Measurements from ENCODE around the gene TFEB.

TFEB gene

DNA sequence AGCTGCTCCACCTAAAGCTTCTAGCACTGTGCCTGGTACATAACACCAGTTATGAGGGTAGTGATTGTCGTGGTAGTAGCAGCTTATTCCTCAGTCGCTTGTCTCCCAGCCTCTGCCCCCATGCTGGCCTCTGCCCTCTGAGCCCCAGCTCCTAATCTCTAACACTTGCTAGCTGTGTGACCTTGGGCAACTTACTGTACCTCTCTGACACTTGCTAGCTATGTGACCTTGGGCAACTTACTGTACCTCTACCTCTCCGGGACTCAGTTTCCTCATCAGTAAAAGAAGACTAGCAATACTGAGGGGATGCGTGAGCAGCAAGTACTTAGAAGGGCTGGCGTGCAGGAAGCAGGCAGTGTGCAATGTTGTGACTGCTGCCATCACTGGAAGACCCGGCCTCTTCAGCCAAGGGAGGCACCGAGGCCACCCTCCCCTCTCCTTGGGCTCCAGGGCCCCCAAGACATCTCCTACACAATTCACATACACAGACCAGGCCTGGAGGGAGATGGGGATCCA lies 87.3 kb downstream of the TFEB start:
- no peak for DNase-seq

DNA sequence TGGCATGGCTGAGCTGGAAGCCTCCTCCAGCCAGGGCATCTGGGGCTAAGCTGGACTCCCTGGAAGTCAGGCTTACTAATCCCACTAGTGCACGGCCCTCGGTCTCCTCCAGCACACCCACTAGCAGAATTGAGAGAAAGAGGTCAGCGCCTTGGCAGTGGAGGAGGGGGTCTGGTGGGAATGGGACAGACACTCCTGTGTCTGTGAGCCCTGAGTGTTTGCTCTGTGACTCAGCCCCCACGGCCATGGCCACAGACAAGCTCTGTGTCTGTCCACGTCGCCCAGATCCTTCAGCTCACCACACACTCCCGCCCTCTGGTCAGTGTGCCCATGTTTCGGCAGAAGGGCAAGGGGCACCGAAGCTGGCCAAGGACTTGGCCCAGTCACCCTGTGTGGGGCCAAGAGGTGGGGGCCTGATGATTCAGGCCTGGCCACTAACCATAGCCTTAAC lies 88.3 kb downstream of the TFEB start:
- DNase-seq = no peak

DNA sequence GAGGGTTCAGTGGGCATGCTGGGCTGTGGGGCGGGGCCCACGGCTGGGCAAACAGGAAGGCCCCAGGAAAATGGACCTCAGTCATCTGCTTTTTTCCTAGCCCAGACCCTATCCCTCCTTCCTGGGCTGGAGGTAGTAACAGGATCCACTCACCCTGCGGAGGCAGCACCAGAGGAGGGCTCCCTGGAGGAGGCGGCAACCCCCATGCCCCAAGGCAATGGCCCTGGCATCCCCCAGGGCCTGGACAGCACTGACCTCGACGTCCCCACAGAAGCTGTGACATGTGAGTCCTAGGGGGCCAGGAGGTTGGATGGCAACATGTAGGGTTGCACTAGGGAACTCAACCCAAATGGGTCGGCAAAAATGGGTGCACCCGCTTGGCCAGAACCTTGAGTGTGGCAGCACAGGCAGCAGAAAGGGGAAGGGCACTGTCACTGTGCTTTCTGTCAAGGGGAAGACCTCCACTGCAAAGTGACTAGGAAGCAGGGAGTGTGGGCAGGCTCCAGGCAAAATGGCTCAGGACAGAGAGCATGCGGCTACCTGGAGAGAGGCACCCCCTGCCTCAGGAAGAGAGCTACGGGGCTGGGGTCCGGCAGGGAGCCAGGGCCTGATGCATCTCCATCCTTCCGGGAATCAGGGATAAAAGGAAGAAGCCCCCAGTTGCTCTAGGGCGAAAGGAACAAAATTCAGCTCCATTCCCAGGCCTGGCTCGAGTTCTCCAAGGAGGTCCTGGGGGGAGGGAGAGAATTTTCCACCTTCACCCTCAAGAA lies 89.2 kb downstream of the TFEB start:
- no peak for DNase-seq

DNA sequence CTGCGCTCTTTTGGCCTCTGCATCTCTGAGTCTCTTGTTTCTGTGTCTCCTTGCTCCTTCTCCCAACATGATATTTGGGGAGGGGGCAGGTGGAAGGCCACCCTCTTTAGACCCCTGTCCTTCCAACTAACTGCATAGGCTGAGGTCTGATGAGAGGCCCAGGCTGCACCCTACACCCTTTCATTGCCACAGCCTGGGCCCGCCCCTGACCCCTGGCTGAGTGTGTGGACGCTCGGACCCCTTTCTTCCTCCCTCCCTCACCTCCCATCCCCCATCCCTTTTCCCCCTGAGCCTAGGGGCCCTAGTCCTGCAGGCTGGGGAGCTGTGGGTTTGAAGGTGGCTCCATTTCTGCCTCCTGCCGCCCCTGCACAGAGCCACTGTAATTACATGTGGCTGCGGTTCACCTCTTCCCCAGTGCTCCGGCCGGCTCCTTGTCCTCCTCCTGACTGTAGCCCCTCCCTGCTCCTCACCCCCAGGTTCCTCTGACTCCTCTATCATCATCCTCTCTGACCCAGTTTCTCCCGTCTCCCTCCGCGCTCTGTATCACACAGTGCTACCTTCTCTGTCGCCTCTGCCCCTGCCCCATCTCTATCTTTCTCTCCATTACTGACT lies 90.3 kb downstream of the TFEB start:
- no peak for DNase-seq

DNA sequence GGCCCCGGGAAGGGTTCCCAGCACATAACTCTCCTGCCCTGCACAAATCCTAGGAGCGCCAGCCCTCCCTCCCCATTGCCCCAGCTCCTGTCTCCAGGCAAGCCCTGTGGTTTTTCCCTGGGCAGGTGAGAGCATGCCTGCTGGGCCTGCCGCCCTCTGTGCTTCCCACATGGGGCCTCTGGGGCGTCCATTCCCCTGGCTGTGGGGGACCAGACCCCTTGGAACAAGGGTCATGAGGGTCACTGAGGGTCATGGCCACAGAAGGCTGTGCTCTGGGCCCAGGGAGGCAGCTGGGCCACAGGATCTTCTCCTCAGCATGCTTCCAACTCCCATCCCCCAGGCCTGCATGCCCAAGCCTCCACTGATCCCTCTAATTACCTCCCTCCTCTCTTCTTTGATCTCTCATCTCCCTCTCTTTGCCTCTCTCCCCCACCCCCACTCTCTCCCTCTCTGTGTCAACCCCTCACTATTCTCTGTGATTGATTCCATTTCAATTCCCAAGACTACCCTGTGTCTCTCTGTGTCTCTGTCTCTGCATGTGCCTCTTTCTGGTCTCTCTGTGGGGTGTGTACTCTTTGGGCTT lies 91.0 kb downstream of the TFEB start:
- DNase-seq = no peak

DNA sequence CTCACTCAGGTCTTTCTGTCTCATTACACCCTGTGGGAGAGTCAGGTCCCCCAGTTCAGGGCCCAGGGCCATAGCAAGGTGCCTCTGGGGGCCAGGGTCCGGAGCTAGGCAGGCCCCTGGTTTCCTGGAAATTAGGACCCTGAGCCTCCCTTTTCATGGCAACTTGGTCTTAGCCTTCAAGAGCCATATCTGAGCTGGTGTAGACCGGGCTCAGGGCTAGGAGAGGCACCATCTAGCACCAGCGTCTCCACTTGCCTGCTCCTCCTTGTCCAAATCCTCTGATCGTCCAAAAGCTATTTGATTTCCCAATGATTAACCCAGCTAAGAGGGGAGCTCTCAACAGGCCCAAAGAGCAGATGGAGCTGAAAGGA lies 91.5 kb downstream of the TFEB start:
- DNase-seq = no peak

DNA sequence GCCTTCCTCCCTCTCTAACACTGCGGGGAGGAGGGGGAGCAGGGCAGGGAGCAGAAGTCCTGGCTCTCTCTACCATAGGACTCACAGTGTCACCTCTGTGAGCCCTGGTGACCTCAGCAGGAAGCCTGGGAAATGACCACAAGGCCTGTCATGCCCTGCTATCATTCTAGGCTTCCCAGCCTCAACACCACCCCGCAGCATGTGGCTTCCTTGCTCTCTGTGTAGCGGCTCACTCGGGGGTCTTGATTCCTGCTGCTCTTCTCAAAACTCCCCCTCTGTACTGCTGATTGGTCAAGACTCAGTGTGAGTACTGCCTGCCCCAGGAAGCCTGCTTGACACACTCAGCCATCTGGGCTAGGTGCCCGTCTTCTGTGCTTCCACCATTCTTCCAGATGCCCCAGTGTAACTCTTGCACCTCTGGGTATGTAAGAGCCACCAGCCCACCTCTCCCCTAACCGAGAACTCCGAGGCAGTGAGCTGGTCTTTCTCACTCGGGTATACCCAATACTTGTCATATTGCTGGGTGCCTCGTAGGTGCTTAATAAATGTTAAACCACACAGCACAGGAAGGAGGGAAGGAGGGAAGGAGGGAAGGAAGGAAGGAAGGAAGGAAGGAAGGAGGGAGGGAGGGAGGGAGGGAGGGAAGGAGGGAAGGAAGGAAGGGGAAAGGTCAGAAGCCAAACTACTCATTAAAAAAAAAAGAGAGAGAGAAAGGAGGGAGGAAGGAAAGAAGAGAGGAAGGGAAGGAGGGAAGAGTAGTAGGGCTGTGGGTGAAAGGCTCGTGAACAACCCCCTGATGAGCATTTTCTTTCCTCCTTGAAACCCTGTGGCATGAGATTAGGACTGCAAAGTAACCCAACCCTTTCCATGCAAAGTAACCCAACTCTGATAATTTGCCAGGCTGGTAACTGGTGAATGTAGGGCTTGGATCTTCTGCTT lies 92.2 kb downstream of the TFEB start:
- DNase-seq = no peak

DNA sequence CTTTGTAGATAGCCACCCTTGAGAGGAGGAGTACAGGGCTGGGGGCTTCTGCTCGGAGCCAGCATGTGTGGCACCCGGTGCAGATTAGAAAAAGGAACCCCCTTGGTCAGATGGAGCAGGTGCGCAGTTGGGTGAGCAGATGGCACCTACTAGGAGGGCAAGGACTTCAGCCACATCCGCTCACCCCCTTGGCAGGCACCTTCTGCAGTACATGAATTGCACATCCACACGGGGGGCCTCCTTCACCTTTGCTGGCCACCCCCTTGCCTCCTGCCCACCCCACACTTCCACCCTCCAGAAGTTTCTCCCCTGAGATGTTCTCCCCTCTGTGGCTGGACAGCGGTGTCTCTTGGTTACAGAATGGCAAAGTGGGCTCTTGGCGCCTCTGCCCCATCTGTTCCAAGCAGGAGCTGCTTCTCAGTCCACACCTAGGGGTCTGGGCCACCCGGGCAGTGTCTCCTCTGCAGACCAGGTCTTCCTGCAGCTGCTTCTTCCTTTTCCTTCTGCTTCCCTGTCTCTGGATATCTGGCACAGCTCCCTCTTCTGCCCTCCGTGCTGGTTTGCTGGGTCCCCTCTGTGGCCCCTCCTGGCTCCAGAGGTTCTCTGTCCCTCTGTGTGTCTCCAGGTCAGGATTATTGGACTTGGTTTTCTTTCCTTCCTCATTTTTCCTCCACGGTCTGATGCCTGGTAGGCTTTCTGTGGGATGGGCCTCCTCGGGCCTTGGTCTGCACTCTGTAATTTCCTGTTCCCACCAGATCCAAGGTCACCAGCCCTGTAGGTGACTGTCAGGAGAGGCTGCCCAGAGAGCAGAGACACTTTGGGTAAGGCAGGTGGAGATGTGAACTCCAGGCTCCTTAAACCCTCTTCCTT lies 93.1 kb downstream of the TFEB start:
- no peak for DNase-seq

DNA sequence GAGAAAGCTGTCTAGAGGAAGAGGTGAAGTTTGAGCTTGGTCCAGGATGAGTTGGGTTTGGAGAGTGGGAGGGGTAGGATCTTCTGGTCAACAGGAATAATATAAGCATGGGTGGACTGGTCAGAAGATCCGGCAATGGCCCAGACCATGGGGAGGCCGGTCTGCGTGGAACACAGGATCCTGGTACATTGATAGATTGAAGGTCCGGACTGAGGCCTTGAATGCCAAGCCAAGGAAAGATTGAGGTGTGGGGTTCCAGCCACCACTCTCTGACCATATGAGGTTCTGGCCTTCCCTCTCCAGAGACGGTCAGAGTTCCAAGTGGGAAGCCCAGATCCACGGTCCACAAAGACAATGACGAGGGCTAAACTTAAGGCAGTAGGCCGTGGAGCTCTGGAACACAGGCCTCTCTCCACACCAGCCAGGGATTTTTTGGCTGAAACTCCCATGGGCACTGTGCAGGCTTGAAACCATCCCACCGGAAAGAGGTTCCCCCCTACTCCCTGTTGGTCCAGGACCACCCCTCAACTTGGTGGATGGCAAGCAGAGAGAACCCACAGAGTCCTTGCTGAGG lies 94.0 kb downstream of the TFEB start:
- DNase-seq = no peak

DNA sequence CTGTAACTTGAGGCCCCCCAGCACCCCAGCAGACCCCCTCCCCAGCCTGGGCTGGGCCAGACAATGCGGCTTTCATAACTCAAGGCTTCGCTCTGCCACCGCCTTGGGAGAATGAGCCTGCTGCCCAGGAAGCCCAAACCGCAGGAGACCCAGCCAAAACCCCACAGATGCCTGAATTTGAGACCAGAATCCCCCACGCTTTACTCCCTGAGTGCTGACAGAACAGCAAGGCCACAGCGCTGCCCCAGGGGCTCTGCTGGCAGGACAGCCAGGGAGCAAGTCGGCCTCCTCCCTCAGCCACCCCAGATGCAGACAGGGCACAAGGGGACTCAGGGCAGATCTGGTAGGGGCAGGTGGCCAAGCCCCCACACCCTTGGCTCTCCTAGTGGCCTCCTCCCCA lies 95.0 kb downstream of the TFEB start:
- DNase-seq = no peak

DNA sequence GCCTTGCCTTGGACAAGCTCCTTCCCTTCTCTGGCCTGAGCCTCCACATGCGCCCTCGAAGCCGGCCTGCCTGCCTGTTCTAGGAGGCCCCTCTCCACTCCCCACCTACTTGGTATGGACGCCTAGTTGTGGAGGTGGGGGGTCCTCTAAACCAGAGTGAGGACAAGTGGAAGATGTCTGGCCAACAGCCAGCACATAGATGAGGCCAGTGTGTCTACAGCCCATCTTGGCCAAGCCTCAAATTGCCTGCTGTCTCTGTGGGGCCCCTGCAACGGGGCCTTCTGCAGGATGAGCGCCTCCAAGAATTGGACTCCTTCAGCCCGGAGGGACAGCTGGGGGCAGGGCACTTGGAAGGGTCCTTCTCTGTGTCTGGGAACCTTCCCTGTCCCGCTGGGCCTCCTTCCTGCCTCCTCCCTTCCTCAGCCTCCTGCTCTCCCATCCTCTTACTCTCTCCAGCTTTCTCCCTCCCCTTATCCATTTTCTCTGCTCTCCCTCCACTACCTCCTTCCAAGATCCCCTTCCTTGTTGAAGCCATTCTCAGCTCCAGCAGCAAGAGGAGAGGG lies 95.5 kb downstream of the TFEB start:
- no peak for DNase-seq

DNA sequence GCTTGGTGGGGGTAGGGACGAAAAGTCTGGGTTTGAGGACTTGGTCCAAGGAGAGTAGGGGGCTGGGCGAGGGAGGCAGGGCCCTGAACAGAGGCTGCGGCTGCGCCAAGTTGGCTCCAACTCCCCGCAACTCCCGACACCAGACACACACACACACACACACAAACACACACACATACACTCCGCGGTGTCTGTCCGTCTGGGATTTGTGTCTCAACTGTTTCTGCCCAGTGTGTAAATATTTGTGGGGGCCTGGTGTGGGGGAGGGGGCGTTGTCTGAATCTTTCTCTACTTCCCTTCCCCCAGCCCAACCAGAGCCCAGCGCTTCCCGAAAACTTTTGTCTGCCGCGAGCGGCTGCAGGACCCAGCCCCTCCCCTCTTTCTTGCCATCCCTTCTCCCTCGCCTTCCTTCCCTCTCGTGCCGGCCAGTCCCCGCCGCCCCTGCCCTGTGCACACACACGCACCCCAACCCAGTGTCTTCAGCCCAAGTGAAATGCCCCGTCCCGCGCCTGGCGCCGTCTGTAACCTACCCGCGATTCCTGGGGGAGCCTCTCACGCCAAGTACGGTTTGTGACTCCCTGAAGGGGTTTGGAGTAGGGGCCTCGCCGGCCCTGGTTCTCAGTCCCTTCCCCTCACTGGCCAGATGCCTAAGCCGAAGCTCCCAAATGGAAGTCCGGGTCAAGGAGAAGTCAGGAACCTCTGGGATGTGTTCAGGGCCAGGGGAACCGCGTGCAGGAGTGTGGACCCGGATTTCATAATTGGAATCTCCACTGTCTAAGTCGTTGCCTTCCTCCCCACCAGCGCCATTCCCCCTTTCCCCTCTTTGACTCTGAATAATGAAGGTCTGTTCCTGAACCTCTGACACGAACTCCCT lies 96.2 kb downstream of the TFEB start:
- no peak for DNase-seq

DNA sequence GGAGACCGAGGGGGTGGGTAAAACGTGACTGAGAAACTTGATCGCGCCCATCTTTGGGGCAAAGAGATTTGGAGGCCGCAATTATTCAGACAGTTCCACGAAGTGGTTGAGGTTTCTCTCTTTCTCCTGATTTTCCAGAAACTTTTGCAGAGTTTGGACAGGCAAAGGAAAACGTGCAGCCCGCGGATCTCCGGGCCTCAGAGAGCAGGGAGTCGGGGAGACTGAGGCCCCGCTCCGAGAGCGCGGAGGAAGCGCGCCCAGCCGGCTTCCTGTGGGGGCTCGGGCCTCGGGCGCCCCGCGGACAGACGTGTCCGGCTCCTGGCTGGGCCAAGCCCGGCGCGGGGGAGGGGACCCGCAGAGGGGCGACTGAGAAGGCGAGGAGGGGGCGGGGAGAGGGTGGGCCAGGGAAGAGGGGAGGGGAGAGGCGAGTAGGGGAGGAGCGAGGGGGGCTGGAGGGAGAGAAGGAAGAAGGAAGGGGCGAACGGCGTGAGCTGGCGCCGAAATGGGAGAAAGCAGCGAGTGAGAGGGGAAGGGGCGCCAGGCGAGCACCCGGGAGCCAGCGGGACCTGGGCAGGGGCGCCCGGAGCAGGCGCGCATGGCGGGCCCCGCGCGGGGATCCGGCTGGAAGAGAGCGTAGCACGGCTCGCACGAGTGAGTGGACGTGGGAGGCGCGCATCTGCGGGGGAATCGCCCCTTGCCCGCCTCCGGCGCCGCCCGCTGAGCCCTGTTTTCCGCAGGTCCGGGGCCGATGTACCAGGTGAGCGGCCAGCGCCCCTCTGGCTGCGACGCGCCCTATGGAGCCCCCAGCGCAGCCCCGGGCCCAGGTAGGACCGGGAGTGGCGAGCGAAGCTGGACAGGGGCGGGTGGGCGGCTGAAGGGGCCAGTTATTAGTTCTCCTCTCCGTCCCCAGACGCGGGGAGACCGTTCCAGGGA lies 97.1 kb downstream of the TFEB start, which contains the start of gene MDFI:
TSS of gene MDFI (plus strand) at position 467 of the 933 bp plus-strand sequence. CDS start at position 749, 282 bp downstream.
- no peak for DNase-seq

DNA sequence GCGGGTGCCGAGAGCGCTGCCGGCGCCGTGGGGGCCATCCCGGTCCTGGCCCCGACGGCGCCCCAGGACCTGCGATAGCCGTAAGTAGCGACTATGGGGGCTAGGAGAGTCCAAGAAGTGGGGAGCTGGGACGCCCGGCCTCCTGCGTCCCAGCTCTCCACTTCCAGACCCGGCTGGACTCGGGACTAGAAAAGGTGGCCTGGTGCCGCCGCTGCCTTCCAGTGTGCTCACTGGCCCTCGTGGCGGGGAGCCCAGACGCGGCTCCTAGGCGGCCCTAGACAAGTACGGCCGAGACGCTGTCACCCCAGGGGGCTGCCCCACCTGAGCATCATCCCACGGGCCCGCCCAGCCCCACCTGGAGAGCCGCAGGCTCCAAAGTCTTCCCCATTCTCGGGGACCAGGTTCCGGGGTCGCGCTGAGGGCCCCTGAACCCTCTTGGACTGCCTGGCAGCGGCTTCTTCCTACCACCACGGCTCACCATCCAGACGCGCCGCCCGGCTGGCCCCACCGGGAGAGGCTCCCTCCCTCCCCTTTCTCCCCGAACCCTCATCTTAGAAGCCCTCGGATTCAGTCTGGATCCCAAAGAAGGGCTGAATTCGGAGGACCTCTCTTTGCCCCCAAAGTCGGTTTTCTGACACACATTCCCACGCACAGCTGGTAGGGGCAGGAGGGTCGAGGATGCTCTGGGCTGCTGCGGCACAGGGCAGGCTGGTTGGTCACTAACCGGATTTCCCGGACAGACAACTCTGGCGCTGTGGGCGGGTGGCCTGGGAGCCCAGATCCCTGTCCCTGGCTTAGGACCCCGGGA lies 98.0 kb downstream of the TFEB start:
- no peak for DNase-seq

DNA sequence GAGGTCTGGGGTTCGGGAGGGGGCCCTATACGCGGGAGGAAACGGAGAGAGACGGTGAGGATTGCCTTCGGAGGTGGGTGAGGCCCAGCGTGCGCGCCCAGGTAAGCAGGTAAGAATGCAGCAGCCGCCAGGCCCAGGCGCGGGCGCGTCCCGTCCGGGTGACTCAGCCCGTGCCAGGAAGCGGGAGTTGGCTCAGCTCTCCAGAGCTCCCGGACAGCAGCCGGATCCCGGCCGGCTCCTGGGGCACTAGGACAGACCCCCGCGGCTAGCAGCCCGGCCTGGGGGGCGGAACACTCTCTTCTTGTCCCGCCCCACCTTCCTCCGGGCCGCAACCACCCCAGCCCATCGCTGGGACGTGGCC lies 98.6 kb downstream of the TFEB start:
- no peak for DNase-seq

DNA sequence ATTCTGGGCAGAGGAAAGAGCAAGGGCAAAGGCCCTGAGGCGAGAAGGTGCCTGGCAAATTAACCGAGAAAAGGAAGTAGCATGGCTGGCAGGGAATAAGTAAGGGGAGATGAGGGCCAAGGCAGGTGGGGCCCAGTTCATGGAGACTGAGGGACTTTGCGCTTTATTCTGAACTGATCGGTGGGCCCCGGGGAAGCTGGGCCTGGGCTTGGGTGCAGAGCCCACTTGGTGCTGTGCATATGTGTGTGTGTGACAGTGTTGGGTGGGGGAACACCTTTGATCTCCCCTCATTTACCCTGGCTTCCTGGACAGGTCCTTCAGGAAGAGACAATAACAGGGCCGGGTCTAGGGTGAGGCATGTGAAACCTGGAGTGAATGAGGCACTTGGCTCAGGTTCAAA lies 100.0 kb downstream of the TFEB start:
- no peak for DNase-seq

DNA sequence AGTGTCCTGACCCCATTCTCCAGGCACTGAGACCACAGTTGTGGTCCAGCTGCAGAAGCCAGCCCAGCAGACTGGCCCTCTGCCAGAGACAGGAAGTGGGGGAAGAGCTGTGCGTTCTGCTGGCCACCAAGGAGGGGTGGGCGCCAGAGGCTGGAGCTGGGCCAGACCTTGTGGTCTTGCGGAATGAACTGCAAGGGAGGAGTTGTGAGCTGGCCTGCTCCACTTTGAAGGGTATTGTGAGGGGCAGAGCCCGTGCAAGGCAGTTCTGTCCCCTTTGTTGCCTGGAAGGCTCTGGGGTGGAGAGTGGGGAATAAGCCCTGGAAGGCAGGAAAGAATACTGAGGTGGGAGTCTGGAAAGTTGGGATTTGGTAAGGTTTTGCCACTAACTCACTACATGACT lies 100.8 kb downstream of the TFEB start:
- no peak for DNase-seq

Measured in amniotic stem cell (primary cell).